GM21576 (cell line): ENCODE data around the gene CALCOCO1.

ENCODE experiments used
- ATAC-seq: cut with Tn5 transposase; IDR thresholded peaks from one replicate; pipeline ENCODE4 v1.9.1; 2021; ENCODE audit warnings: mild to moderate bottlenecking, moderate library complexity; ENCODE audit not compliant: unreplicated experiment

The CALCOCO1 gene

DNA sequence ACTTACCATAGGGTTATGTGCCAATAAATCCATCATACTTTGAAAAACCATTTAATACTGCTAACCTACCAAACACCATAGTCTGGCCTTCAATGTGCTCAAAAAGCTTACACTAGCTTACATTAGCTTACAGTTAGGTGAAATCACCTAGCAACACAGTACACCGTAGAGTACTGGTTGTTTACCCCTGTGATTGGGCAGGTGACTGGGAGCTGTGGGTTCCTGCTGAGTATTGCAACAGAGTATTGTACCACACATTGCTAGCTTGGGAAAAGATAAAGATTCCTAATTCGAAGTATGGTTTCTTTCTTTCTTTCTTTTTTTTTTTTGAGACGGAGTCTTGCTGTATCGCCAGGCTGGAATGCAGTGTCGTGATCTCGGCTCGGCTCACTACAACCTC is 56.9 kb downstream of the CALCOCO1 start:
- ATAC-seq = no peak

DNA sequence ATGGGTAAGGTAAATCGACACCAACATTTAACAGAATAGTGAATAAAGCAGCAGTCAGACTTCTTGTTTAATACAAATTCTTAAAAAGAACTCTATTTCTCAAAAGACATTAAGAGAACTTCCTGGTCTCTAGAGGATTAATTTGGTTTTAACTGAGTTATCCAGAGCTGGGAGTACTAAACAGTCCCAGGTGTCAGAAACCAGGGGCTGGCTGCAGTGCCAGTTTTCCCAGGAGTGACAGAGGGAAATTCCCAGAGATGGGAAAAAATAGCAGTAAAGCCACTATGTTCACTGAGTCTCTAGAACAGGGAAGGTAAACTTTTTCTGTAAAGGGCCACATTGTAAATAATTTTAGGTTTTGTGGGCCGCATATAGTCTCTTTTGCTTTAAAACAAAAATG is 60.2 kb downstream of the CALCOCO1 start:
- no peak for ATAC-seq

DNA sequence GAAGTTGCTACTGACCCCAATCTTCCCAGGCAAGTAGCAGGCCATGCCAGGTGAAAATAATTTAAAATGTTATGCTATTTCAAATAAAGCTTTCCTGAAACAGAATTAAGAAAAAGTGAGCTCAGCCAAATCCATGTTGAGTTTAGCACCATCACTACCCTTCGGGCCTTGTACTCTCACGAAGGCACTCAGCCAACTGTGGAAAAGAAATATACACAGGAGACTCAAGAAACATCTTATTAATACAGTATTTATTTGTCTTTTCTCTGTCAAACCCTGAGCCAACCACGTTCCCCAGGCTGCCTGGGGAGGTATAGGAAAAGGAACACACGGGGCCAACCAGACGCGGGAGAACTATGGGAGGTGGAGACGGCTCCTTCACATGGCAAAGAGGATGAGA is 62.3 kb downstream of the CALCOCO1 start:
- ATAC-seq = no peak

DNA sequence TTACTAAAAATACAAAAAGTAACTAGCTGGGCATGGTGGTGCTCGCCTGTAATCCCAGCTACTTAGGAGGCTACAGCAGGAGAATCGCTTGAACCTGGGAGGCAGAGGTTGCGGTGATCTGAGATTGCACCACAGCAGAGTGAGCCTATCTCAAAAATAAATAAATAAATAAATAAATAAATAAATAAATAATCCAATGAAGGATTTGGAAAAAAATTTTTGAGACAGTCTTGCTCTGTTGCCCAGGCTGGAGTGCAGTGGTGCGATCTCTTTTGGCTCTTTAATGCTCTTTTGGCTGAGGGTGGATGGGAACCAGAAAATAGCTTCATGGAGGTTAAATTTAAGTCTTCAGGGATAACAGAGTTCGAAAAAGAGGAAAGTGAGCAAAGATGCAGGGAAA is 63.1 kb downstream of the CALCOCO1 start:
- no peak for ATAC-seq

DNA sequence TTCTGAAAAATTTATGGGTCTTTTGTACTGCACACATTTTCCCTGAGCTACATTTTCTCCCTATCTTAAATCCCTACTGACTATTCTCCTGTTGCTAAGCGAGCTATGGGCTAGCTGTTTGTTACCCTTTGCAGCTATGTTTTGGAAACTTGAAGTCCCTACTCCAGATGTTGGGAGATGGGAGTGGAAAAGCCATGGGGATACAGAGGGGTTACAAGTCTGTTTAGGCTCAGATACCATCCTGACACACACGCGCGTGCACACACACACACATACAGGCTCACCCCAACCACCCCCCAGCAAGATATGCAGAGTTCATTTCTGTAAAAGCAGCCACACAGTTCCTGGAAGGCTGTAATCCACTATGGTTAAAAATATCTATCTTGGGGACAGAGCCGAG is 67.2 kb downstream of the CALCOCO1 start:
- no peak for ATAC-seq

DNA sequence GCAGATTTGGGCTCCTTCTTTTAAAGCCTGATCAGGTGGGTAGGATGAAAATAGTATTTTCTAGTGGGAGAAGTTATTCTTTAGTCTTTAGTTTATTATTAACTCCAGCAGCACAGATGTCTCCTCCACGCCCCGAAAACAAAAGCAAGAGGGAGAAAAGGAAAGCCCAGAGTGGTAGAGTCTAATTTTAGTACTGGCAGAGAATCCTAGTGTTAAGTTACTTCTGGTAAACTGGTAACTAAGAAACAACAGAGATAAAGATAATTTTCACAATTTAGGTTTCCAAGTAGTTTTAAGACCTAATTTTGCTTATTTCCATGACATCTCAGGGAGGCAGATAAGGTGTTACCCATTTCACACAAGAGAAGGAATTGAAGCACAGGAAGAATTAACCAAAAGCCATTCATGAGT is 67.7 kb downstream of the CALCOCO1 start:
- ATAC-seq = no peak

DNA sequence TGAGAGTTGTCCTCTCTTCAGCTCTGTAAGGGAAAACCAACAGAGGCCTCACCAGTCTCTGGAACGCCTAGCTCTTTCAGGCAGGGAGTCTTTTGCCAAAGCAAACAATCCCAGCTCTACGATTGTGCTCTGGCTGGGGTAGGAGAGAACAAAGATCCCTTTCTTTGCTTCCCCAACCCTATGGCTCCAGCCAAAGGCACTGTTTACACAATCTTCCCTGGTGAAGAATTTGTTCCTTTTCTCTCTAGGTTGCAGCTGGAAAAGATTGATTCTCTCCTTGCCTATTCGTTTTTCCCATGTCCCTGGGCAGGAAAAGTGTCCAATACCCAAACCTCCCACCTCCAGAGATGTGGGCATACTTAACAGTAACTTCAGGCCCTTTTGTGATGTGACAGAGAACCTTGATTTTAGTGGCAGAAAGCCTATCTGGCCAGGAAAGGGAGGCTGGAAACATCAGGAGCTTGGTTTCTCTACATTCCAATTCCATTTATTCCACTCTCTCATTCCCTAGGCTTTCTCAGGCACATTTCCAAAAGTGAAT is 68.2 kb downstream of the CALCOCO1 start:
- ATAC-seq = no peak
